ENCODE results near the gene WNT6. TPM values are rescaled to one million over a fixed set of nuclear protein-coding genes. Genes with fewer than 3 reads are reported as not detected.

WNT6 gene
- total RNA-seq, 2 donors from 2014 or later = 8.0 to 56.5 TPM

DNA sequence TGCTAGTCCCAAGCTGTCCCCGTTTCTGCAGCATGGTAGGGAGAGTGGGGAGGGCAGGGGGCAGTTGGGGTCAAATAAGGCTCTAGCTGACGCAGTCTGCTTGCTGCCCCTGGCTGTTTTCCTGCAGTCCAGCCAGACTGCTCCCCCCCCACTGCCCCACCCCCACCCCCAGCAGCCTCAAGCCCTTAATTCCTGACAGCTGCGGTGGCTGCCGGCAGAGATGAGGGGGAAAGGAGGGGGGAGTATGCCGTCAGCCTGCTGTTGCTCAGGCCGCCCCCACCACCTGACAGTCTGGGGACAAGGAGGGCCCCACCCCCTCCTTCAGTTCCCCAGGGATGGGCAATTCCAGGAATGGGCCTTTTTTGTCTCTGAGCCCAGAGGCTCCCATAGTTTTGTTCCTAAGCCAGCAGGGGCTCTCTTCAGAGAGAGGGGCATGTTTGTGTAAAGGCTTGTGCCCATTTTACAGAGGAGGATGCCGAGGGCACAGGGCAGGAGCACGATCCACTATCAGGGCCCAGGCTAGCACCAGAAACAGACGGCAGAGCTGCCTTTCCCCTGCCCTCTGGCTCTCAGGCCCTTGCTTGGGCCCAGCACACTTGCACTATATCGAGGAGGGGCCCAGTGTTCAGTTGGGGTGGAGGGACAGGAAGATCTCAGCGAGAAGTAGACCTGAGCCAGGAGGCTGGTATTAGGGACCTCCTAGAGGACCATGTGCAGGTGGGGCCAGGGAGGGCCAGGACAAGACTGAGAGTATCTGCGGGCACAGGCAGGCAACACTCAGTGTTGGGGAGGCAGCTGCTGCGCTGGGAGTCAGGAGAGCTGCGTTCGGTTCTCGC, 19.5 kb downstream of the WNT6 start:
- DNase-seq (ENCODE audit: low spot score) = no peak
- no peaks in the 10 kb centered on the region for H3K36me3 ChIP-seq
- H3K27me3 ChIP-seq (replicated peaks; ENCODE audit: insufficient read depth) = peaks cover 8% of the 10 kb centered on the region
- H3K27ac ChIP-seq = no peak overlapping the region
- no peaks in the 10 kb centered on the region for H3K9me3 ChIP-seq
- no peaks in the 10 kb centered on the region for H3K4me1 ChIP-seq (replicated peaks)
- intact Hi-C loops (cut with DNase I) = no loop called here
- TF ChIP-seq POLR2AphosphoS5 (IDR thresholded peaks at IDR 0.05) (no peak), POLR2A (IDR thresholded peaks at IDR 0.05) (no peak)
- TF ChIP-seq, protein P1, sequence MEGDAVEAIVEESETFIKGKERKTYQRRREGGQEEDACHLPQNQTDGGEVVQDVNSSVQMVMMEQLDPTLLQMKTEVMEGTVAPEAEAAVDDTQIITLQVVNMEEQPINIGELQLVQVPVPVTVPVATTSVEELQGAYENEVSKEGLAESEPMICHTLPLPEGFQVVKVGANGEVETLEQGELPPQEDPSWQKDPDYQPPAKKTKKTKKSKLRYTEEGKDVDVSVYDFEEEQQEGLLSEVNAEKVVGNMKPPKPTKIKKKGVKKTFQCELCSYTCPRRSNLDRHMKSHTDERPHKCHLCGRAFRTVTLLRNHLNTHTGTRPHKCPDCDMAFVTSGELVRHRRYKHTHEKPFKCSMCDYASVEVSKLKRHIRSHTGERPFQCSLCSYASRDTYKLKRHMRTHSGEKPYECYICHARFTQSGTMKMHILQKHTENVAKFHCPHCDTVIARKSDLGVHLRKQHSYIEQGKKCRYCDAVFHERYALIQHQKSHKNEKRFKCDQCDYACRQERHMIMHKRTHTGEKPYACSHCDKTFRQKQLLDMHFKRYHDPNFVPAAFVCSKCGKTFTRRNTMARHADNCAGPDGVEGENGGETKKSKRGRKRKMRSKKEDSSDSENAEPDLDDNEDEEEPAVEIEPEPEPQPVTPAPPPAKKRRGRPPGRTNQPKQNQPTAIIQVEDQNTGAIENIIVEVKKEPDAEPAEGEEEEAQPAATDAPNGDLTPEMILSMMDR (IDR thresholded peaks at IDR 0.05) = no peak
- WGBS = 38% methylated on average over 16 of the region's 16 CpGs
- H3K4me3 ChIP-seq = no peak overlapping the region

DNA sequence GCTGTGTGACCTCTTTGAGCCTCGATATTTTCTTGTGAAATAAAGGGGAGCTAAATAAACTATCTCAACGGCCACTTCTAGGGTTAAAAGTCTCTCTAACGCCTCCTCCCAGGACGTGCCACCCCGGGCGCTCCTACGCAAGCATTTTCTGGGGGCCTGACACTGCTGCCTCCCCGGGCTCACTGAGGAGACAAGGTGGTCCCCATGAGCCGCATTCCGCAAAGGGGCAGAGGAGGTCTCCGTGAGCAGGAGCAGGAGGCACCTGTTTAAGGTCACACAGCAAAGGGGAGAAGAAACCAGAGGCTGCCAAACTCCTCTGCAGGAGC, 20.1 kb downstream of the WNT6 start:
- Histone ChIP-seq H3K9me3 (no peaks in the 10 kb centered on the region), H3K4me1 (replicated peaks) (no peaks in the 10 kb centered on the region), H3K27ac (no peak overlapping the region), H3K4me3 (peak overlapping the region; percentile 27 to 29), H3K36me3 (no peaks in the 10 kb centered on the region), H3K27me3 (replicated peaks; ENCODE audit: insufficient read depth) (peaks cover 6% of the 10 kb centered on the region)
- TF ChIP-seq POLR2AphosphoS5 (IDR thresholded peaks at IDR 0.05) (no peak), POLR2A (IDR thresholded peaks at IDR 0.05) (no peak)
- TF ChIP-seq, protein P1 (IDR thresholded peaks at IDR 0.05) = no peak
- no peak for DNase-seq (ENCODE audit: low spot score)
- WGBS = 17% methylated on average over 11 of the region's 11 CpGs
- intact Hi-C loops (cut with DNase I) = no loop called here

DNA sequence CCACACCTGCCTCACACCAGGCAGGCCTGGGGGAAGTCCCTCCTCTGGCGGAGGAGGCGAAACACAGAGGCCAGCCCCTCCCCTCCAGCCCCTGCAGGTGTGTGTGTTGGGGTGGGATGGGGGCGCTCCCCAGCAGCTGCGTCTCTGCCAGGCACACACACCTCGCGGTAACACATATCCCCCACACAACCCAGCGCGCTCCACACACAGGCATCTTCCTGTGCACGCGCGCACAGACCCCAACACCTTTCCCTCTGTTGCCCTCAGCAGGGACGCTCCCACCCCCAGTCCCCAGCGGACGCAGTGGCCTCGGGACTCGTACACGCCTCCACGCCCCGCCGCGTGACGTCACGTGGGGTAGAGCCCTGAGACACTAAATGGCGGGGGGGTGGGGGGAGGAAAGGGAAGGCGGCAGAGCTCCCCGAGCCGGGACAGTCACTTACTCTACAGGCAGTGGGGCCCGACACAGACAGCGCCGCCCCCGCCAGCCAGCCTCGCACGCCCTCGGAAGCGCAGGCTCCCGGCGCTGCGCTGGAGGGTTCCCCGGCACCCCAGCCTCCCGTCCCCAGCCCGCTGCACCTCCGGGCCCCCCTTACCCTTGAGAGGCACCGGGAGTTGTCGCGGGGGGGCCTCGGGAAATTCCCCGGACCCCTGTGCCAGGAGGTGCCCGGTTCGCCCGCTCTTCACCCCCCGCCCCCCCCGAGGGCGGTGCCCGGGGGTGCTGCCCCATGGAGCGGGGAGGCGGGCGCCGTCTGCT, 20.7 kb downstream of the WNT6 start, which contains the start of gene WNT10A:
Gene WNT10A, plus strand, starts transcription at position 751 of the 757 bp plus-strand sequence. CDS start 144 bp downstream, outside the sequence.
- intact Hi-C loops (cut with DNase I) = no loop called here
- no peak for DNase-seq (ENCODE audit: low spot score)
- Histone ChIP-seq H3K4me3 (peak within 1 kb of the TSS; percentile 27 to 29), H3K36me3 (no peaks in the 10 kb centered on the region), H3K27ac (peak within 1 kb of the TSS in 1 of 2 donors; percentile 14), H3K9me3 (no peaks in the 10 kb centered on the region), H3K27me3 (replicated peaks; ENCODE audit: insufficient read depth) (peaks cover 4% of the 10 kb centered on the region), H3K4me1 (replicated peaks) (no peaks in the 10 kb centered on the region)
- under 1% methylated on average over 41 of the region's 58 CpGs for WGBS
- TF ChIP-seq, protein P1 (IDR thresholded peaks at IDR 0.05) = no peak
- TF ChIP-seq POLR2AphosphoS5 (IDR thresholded peaks at IDR 0.05) (no peak), POLR2A (IDR thresholded peaks at IDR 0.05) (no peak)

DNA sequence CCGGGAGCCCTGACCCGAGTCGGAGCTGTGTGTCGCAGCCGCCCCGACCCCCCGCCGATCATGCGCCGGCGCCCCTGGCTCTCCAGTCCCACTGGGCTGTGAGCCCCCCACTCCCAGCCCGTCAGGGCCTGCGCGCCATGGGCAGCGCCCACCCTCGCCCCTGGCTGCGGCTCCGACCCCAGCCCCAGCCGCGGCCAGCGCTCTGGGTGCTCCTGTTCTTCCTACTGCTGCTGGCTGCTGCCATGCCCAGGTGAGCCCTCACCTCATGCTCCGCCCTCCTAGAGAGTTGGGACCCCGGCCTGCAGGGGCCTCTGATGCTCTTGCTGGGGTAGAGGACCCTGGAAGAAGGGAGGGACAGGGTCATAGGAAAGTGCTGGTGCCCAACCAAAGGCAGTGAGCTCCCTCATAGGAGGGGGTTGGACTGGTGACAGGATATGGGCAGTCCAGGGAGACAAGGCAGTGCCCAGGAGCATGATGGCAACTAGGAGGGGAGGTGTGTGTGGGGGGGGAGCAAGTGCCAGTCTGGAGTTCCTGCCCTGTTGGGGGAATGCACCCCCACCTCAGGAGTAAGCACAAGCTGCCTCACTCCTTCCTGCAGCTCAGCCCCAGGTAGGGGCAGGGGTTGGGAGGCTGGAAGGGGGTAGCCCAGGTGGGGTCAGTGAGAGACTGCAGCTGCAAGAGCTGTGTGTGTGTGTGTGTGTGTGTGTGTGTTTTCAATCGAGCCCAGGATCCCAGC, 21.4 kb downstream of the WNT6 start:
- peak overlapping the region; percentile 27 to 29 for H3K4me3 ChIP-seq

More for the DNA sequence above, 21.4 kb downstream of the WNT6 start:
- WGBS = 9% methylated on average over 10 of the region's 24 CpGs
- H3K27me3 ChIP-seq (replicated peaks; ENCODE audit: insufficient read depth) = peaks cover 2% of the 10 kb centered on the region
- H3K36me3 ChIP-seq = no peaks in the 10 kb centered on the region
- no peaks in the 10 kb centered on the region for H3K4me1 ChIP-seq (replicated peaks)
- intact Hi-C loops (cut with DNase I) = no loop called here
- no peak for DNase-seq (ENCODE audit: low spot score)
- H3K27ac ChIP-seq = peak overlapping the region in 1 of 2 donors; percentile 14
- TF ChIP-seq, protein P1 (IDR thresholded peaks at IDR 0.05) = no peak
- no peak for TF ChIP-seq POLR2A (IDR thresholded peaks at IDR 0.05)
- TF ChIP-seq POLR2AphosphoS5 (IDR thresholded peaks at IDR 0.05) = no peak
- H3K9me3 ChIP-seq = no peaks in the 10 kb centered on the region

Measured in prostate gland (tissue), 2 donors.